ENCODE measurements around the gene C1QTNF9.
A peak's percentile ranks its signal among the peaks of the same experiment; 100 is the strongest.
"Not testable (repeated sequence)": the region's sequence is repeated elsewhere in the genome, so short reads cannot be mapped to it uniquely, and the experiment has no call there.

C1QTNF9 gene

DNA sequence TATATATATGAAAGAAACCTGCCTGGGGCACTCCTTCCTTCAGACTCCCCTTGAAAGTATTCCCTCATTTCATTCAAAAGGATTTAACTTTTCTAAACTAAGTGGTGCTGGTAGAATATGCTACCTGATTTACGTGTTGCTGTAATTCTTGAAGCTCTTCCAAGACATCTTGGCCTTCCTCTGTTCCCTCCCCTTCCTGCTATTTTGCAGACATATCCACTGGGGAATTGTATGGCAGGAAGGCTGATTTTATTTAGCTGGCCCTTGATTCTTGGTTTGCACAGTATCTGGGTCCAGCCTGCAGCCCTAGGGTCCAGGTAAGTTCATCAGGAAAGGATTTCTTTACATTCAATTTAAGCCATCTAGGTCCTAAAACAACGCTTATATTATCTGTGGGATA lies at the start of gene C1QTNF9:
C1QTNF9 (plus strand) TSS at position 281 of the 400 bp plus-strand sequence. CDS start 6,424 bp downstream, outside the sequence.
- H3K27ac ChIP-seq (ENCODE audit: low read length); ATAC-seq (ENCODE audit: insufficient read depth, low read depth); H3K36me3 ChIP-seq (ENCODE audit: insufficient read depth, low read length); H3K4me1 ChIP-seq (ENCODE audit: insufficient read depth, low read length); H3K9me3 ChIP-seq (ENCODE audit: insufficient read depth, low read length, severe bottlenecking); DNase-seq; H3K4me2 ChIP-seq (ENCODE audit: insufficient read depth, low read length); H4K20me1 ChIP-seq (ENCODE audit: insufficient read depth, low read length); H3K4me3 ChIP-seq (ENCODE audit: low read depth in 1 of 2, low read length in 2 of 2); H3K27me3 ChIP-seq (ENCODE audit: insufficient read depth, low read length, poor library complexity); H2AFZ ChIP-seq (ENCODE audit: low read depth, low read length); H3K79me2 ChIP-seq (ENCODE audit: insufficient read depth, low read length); H3K9ac ChIP-seq (ENCODE audit: low read depth, low read length): not testable (repeated sequence)

GRCh38 chr13:24261566-24261965 lies 47.8 kb upstream of the C1QTNF9 start:
- Histone ChIP-seq H3K9ac (ENCODE audit: low read depth, low read length) (no peak overlapping the region), H3K9me3 (ENCODE audit: insufficient read depth, low read length, severe bottlenecking) (no peaks in the 10 kb centered on the region), H3K36me3 (ENCODE audit: insufficient read depth, low read length) (no peaks in the 10 kb centered on the region; the same call in 1 of the 2 replicates), H2AFZ (ENCODE audit: low read depth, low read length) (no peak overlapping the region), H3K79me2 (ENCODE audit: insufficient read depth, low read length) (no peaks in the 10 kb centered on the region), H3K27ac (ENCODE audit: low read length) (no peak overlapping the region), H3K27me3 (ENCODE audit: insufficient read depth, low read length, poor library complexity) (no peaks in the 10 kb centered on the region), H3K4me2 (ENCODE audit: insufficient read depth, low read length) (no peak overlapping the region), H4K20me1 (ENCODE audit: insufficient read depth, low read length) (no peaks in the 10 kb centered on the region), H3K4me3 (ENCODE audit: low read depth in 1 of 2, low read length in 2 of 2) (no peak overlapping the region), H3K4me1 (ENCODE audit: insufficient read depth, low read length) (peaks cover 14% of the 10 kb centered on the region)
- TF ChIP-seq CTCF (IDR thresholded peaks at IDR 0.05; ENCODE audit: borderline replicate concordance, extremely low read depth, low read length, poor library complexity, severe bottlenecking) (no peak), EZH2 (IDR thresholded peaks at IDR 0.05; ENCODE audit: borderline replicate concordance, low read depth, low read length, severe bottlenecking) (no peak)
- ATAC-seq (ENCODE audit: insufficient read depth, low read depth) (no peak), DNase-seq (no peak)

GRCh38 chr13:24263632-24264031 lies 45.7 kb upstream of the C1QTNF9 start:
- H3K27ac ChIP-seq (ENCODE audit: low read length) = no peak overlapping the region
- no peak overlapping the region for H3K4me3 ChIP-seq (ENCODE audit: low read depth in 1 of 2, low read length in 2 of 2)
- H3K79me2 ChIP-seq (ENCODE audit: insufficient read depth, low read length) = no peaks in the 10 kb centered on the region
- peaks cover 29% of the 10 kb centered on the region for H3K4me1 ChIP-seq (ENCODE audit: insufficient read depth, low read length)
- H3K4me2 ChIP-seq (ENCODE audit: insufficient read depth, low read length) = no peak overlapping the region
- no peak for DNase-seq
- H2AFZ ChIP-seq (ENCODE audit: low read depth, low read length) = no peak overlapping the region
- H3K36me3 ChIP-seq (ENCODE audit: insufficient read depth, low read length) = no peaks in the 10 kb centered on the region; the same call in 1 of the 2 replicates
- H3K9me3 ChIP-seq (ENCODE audit: insufficient read depth, low read length, severe bottlenecking) = no peaks in the 10 kb centered on the region
- ATAC-seq (ENCODE audit: insufficient read depth, low read depth) = no peak
- no peaks in the 10 kb centered on the region for H3K27me3 ChIP-seq (ENCODE audit: insufficient read depth, low read length, poor library complexity)
- TF ChIP-seq EZH2 (IDR thresholded peaks at IDR 0.05; ENCODE audit: borderline replicate concordance, low read depth, low read length, severe bottlenecking) (no peak), CTCF (IDR thresholded peaks at IDR 0.05; ENCODE audit: borderline replicate concordance, extremely low read depth, low read length, poor library complexity, severe bottlenecking) (no peak)
- no peak overlapping the region for H3K9ac ChIP-seq (ENCODE audit: low read depth, low read length)
- no peaks in the 10 kb centered on the region for H4K20me1 ChIP-seq (ENCODE audit: insufficient read depth, low read length)

GRCh38 chr13:24264976-24265375 lies 44.4 kb upstream of the C1QTNF9 start:
- no peaks in the 10 kb centered on the region for H4K20me1 ChIP-seq (ENCODE audit: insufficient read depth, low read length)
- H3K4me1 ChIP-seq (ENCODE audit: insufficient read depth, low read length) = peaks cover 31% of the 10 kb centered on the region
- H3K9ac ChIP-seq (ENCODE audit: low read depth, low read length) = peak overlapping the region; percentile 28; the same call in 1 of the 2 replicates
- no peak overlapping the region for H3K4me3 ChIP-seq (ENCODE audit: low read depth in 1 of 2, low read length in 2 of 2)
- peak overlapping the region; percentile 79 for H2AFZ ChIP-seq (ENCODE audit: low read depth, low read length)
- no peaks in the 10 kb centered on the region for H3K9me3 ChIP-seq (ENCODE audit: insufficient read depth, low read length, severe bottlenecking)
- DNase-seq (peak; percentile 75), ATAC-seq (ENCODE audit: insufficient read depth, low read depth) (peak; percentile 99)
- no peaks in the 10 kb centered on the region for H3K79me2 ChIP-seq (ENCODE audit: insufficient read depth, low read length)
- H3K36me3 ChIP-seq (ENCODE audit: insufficient read depth, low read length) = no peaks in the 10 kb centered on the region
- peak overlapping the region; percentile 44 for H3K4me2 ChIP-seq (ENCODE audit: insufficient read depth, low read length)
- no peaks in the 10 kb centered on the region for H3K27me3 ChIP-seq (ENCODE audit: insufficient read depth, low read length, poor library complexity)
- peak overlapping the region; percentile 58 for H3K27ac ChIP-seq (ENCODE audit: low read length)
- TF ChIP-seq CTCF (IDR thresholded peaks at IDR 0.05; ENCODE audit: borderline replicate concordance, extremely low read depth, low read length, poor library complexity, severe bottlenecking) = no peak
- no peak for TF ChIP-seq EZH2 (IDR thresholded peaks at IDR 0.05; ENCODE audit: borderline replicate concordance, low read depth, low read length, severe bottlenecking)
